ENCODE measurements around the gene FNDC3A.

- TF ChIP-seq CTCF (IDR thresholded peaks at IDR 0.05) (no peak), POLR2A (IDR thresholded peaks at IDR 0.05) (no peak), POLR2AphosphoS5 (IDR thresholded peaks at IDR 0.05) (no peak), EP300 (IDR thresholded peaks at IDR 0.05; ENCODE audit: low read depth) (no peak)
Observed at GRCh38 chr13:49185264-49185663, 209.6 kb downstream of the FNDC3A start.

Data from transverse colon (tissue), 4 donors.